SK-N-MC (cell line): Measurements from ENCODE around the gene METAP1.

Source experiments
- EZH2 ChIP-seq: fragments of 200-600 bp; sonication (generic); IDR thresholded peaks from one replicate; pipeline ENCODE4 v1.6.1; 2017; ENCODE audit warnings: antibody characterized with exemption
- POLR2AphosphoS5 ChIP-seq: IDR thresholded peaks from 2 replicates; pipeline ENCODE4 v1.6.1; 2012; ENCODE audit warnings: mild to moderate bottlenecking, low read depth, low read length, borderline replicate concordance

DNA sequence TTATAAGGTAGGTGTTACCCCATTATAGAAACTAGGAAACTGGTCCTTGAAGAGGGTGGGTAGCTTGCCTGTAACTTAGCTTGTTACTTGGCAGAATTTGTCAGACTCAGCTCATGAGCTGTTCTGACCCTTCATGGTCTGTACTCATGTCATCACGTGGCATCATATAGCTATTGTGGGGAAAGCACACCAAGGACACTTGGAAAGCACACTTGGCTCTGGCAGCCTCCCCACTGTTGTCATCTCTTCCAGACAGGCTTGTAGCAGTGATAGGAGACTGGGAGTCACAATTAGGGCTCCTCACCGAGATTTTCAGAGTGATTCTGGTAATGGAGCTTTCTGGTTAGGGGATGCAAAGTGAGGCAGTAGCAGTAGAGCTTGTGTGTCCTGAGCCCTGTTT is 62.7 kb downstream of the METAP1 start:
- TF ChIP-seq EZH2 = no peak
- TF ChIP-seq POLR2AphosphoS5 = no peak
